Neural progenitor cell (in vitro differentiated cells): ENCODE measurements around the gene SACS. TPM values are rescaled to one million over a fixed set of nuclear protein-coding genes. Genes with fewer than 3 reads are reported as not detected.

Source experiments
- DNase-seq: peaks from one replicate; pipeline ENCODE4 v3.0.0-alpha.2; 2016; ENCODE audit warnings: low spot score
- H2AFZ ChIP-seq: fragments of 200-600 bp; sonication (generic); replicated peaks from 2 replicates; pipeline ENCODE4 v1.6.1; 2016; ENCODE audit warnings: antibody characterized with exemption
- H3F3A ChIP-seq: fragments of 200-600 bp; sonication (generic); 2 replicates; pipeline ENCODE4 v1.6.1; 2016; ENCODE audit warnings: antibody characterized with exemption, low read depth
- H3K27ac ChIP-seq: fragments of 200-600 bp; sonication (generic); 2 replicates; pipeline ENCODE4 v1.5.1; 2016; ENCODE audit warnings: mild to moderate bottlenecking
- H3K27me3 ChIP-seq: fragments of 200-600 bp; sonication (generic); 2 replicates; pipeline ENCODE4 v1.6.1; 2016; ENCODE audit warnings: mild to moderate bottlenecking, moderate library complexity
- H3K36me3 ChIP-seq: fragments of 200-600 bp; sonication (generic); 2 replicates; pipeline ENCODE4 v1.5.1; 2016
- H3K4me1 ChIP-seq: fragments of 200-600 bp; sonication (generic); 2 replicates; pipeline ENCODE4 v1.6.1; 2016; ENCODE audit warnings: mixed run types
- H3K4me2 ChIP-seq: fragments of 200-600 bp; sonication (generic); 2 replicates; pipeline ENCODE4 v1.6.1; 2016
- H3K4me3 ChIP-seq: fragments of 200-600 bp; sonication (generic); 2 replicates; pipeline ENCODE4 v1.5.1; 2016
- H3K79me2 ChIP-seq: fragments of 200-600 bp; sonication (generic); 2 replicates; pipeline ENCODE4 v1.6.1; 2016; ENCODE audit warnings: low read depth
- H3K9ac ChIP-seq: fragments of 200-600 bp; sonication (generic); 2 replicates; pipeline ENCODE4 v1.6.1; 2016
- H3K9me3 ChIP-seq: fragments of 200-600 bp; sonication (generic); 2 replicates; pipeline ENCODE4 v1.5.1; 2016; ENCODE audit warnings: low read depth
- H4K20me1 ChIP-seq: fragments of 200-600 bp; sonication (generic); 2 replicates; pipeline ENCODE4 v1.6.1; 2016; ENCODE audit warnings: low read depth
- H3K27ac Mint-ChIP-seq: 3 replicates; pipeline ENCODE4 v1.8.0; 2021; ENCODE audit warnings: mixed read lengths
- H3K27me3 Mint-ChIP-seq: 2 replicates; pipeline ENCODE4 v1.8.0; 2022; ENCODE audit warnings: low read depth, mild to moderate bottlenecking, inconsistent platforms, moderate library complexity, mixed read lengths; ENCODE audit not compliant: insufficient read depth
- H3K36me3 Mint-ChIP-seq: 3 replicates; pipeline ENCODE4 v1.8.0; 2021; ENCODE audit warnings: mixed read lengths
- H3K4me1 Mint-ChIP-seq: 3 replicates; pipeline ENCODE4 v1.8.0; 2021; ENCODE audit warnings: mixed read lengths
- H3K4me3 Mint-ChIP-seq: 3 replicates; pipeline ENCODE4 v1.8.0; 2021; ENCODE audit warnings: mild to moderate bottlenecking, moderate library complexity, mixed read lengths
- H3K9me3 Mint-ChIP-seq: 3 replicates; pipeline ENCODE4 v1.8.0; 2020; ENCODE audit warnings: mixed read lengths
- CTCF ChIP-seq: fragments of 200-600 bp; sonication (generic); IDR thresholded peaks from 2 replicates; pipeline ENCODE4 v1.5.1; 2017; ENCODE audit warnings: antibody characterized with exemption, mild to moderate bottlenecking
- EZH2 ChIP-seq: fragments of 200-600 bp; sonication (generic); IDR thresholded peaks from 2 replicates; pipeline ENCODE4 v1.6.1; 2017; ENCODE audit warnings: antibody characterized with exemption, mild to moderate bottlenecking, moderate library complexity
- EZH2phosphoT487 ChIP-seq: fragments of 200-600 bp; sonication (generic); IDR thresholded peaks from 2 replicates; pipeline ENCODE4 v1.6.1; 2017; ENCODE audit warnings: antibody characterized with exemption
- total RNA-seq: library from RNA; depleted of rRNA; stranded (reverse); fragments of >200 nt; gene quantifications from 2 replicates; pipeline ENCODE4 v1.2.3, GENCODE V29; 2015; ENCODE audit warnings: low replicate concordance

The SACS gene
- total RNA-seq, 1 donor from 2014 or later: 77.7 TPM

- H2AFZ ChIP-seq: no peak overlapping the region
- no peaks in the 10 kb centered on the region for H4K20me1 ChIP-seq
- no peaks in the 10 kb centered on the region for H3K79me2 ChIP-seq
- H3K27me3 ChIP-seq: no peaks in the 10 kb centered on the region
- peaks cover 11% of the 10 kb centered on the region for H3K4me1 ChIP-seq
- Mint-ChIP-seq H3K27me3 (peaks cover 5% of the 10 kb centered on the region), H3K27ac (peak overlapping the region; percentile 61), H3K4me3 (no peak overlapping the region), H3K36me3 (no peaks in the 10 kb centered on the region), H3K4me1 (peaks cover 23% of the 10 kb centered on the region), H3K9me3 (no peaks in the 10 kb centered on the region)
- peaks cover 19% of the 10 kb centered on the region for H3F3A ChIP-seq
- no peak overlapping the region for H3K27ac ChIP-seq
- H3K4me2 ChIP-seq: no peak overlapping the region
- no peak overlapping the region for H3K4me3 ChIP-seq
- no peak overlapping the region for H3K9ac ChIP-seq
- TF ChIP-seq EZH2phosphoT487 (no peak), EZH2 (no peak), CTCF (no peak)
- H3K36me3 ChIP-seq: no peaks in the 10 kb centered on the region
- H3K9me3 ChIP-seq: no peaks in the 10 kb centered on the region
- DNase-seq: no peak
These were observed 4.4 kb upstream of the SACS start for GRCh38 chr13:23437916-23438315.

GRCh38 chr13:23436680-23437079 lies 3.2 kb upstream of the SACS start:
- no peaks in the 10 kb centered on the region for H3K9me3 Mint-ChIP-seq
- no peak for TF ChIP-seq EZH2
- TF ChIP-seq EZH2phosphoT487: no peak
- no peak for TF ChIP-seq CTCF
- Histone ChIP-seq H3K9ac (no peak overlapping the region), H3K36me3 (no peaks in the 10 kb centered on the region), H3F3A (peaks cover 31% of the 10 kb centered on the region), H3K27ac (no peak overlapping the region), H3K79me2 (peaks cover 12% of the 10 kb centered on the region), H4K20me1 (no peaks in the 10 kb centered on the region), H3K9me3 (no peaks in the 10 kb centered on the region), H3K4me2 (no peak overlapping the region), H3K4me1 (peaks cover 22% of the 10 kb centered on the region), H2AFZ (no peak overlapping the region), H3K27me3 (no peaks in the 10 kb centered on the region), H3K4me3 (no peak overlapping the region)
- H3K4me3 Mint-ChIP-seq: no peak overlapping the region
- no peak for DNase-seq
- H3K36me3 Mint-ChIP-seq: no peaks in the 10 kb centered on the region
- H3K27me3 Mint-ChIP-seq: peaks cover 5% of the 10 kb centered on the region
- no peak overlapping the region for H3K27ac Mint-ChIP-seq
- H3K4me1 Mint-ChIP-seq: peaks cover 30% of the 10 kb centered on the region

- Mint-ChIP-seq H3K9me3 (no peaks in the 10 kb centered on the region), H3K27me3 (peaks cover 2% of the 10 kb centered on the region), H3K36me3 (peaks cover 13% of the 10 kb centered on the region), H3K27ac (peak overlapping the region; percentile 69), H3K4me1 (peaks cover 37% of the 10 kb centered on the region), H3K4me3 (peak overlapping the region; percentile 93)
- no peak for TF ChIP-seq EZH2phosphoT487
- no peak for TF ChIP-seq EZH2
- no peak for TF ChIP-seq CTCF
- no peaks in the 10 kb centered on the region for H3K27me3 ChIP-seq
- H4K20me1 ChIP-seq: no peaks in the 10 kb centered on the region
- H3K4me1 ChIP-seq: peaks cover 36% of the 10 kb centered on the region
- H3K36me3 ChIP-seq: no peaks in the 10 kb centered on the region
- no peaks in the 10 kb centered on the region for H3K9me3 ChIP-seq
- H3F3A ChIP-seq: peaks cover 32% of the 10 kb centered on the region
- H3K79me2 ChIP-seq: peaks cover 34% of the 10 kb centered on the region
- peak overlapping the region; percentile 30 for H2AFZ ChIP-seq
- no peak overlapping the region for H3K27ac ChIP-seq
- DNase-seq: no peak
- no peak overlapping the region for H3K4me3 ChIP-seq
- H3K9ac ChIP-seq: no peak overlapping the region
- H3K4me2 ChIP-seq: peak overlapping the region; percentile 87
These were observed 989 bp upstream of the SACS start for GRCh38 chr13:23434491-23434890.
